ACC112 (cell line): ENCODE measurements around the gene ZER1.
A peak's percentile ranks its signal among the peaks of the same experiment; 100 is the strongest.
"Not testable (repeated sequence)": the region's sequence is repeated elsewhere in the genome, so short reads cannot be mapped to it uniquely, and the experiment has no call there.

Experiments used
- H2AFZ ChIP-seq: fragments of 200-600 bp; sonication (generic); one replicate; pipeline ENCODE4 v1.6.0; 2017; ENCODE audit warnings: antibody characterized with exemption, low read length; ENCODE audit not compliant: unreplicated experiment
- H3K27ac ChIP-seq: fragments of 200-600 bp; sonication (generic); 2 replicates; pipeline ENCODE4 v1.5.1; 2014; ENCODE audit warnings: low read depth, mild to moderate bottlenecking, antibody characterized with exemption, low read length, moderate library complexity
- H3K27me3 ChIP-seq: fragments of 200-600 bp; sonication (generic); 2 replicates; pipeline ENCODE4 v1.6.1; 2014; ENCODE audit warnings: mild to moderate bottlenecking, antibody characterized with exemption, low read length, moderate library complexity, mixed read lengths; ENCODE audit not compliant: insufficient read depth
- H3K36me3 ChIP-seq: fragments of 200-600 bp; sonication (generic); 2 replicates; pipeline ENCODE4 v1.6.1; 2016; ENCODE audit warnings: mild to moderate bottlenecking, antibody characterized with exemption, low read length, moderate library complexity, mixed read lengths; ENCODE audit not compliant: insufficient read depth
- H3K4me1 ChIP-seq: fragments of 200-600 bp; sonication (generic); one replicate; pipeline ENCODE4 v1.6.1; 2016; ENCODE audit warnings: low read length, mixed read lengths; ENCODE audit not compliant: insufficient read depth, unreplicated experiment, control insufficient read depth
- H3K4me3 ChIP-seq: fragments of 200-600 bp; sonication (generic); 2 replicates; pipeline ENCODE4 v1.5.1; 2014; ENCODE audit warnings: mild to moderate bottlenecking, low read depth, low read length
- H3K79me2 ChIP-seq: fragments of 200-600 bp; sonication (generic); one replicate; pipeline ENCODE4 v1.6.0; 2016; ENCODE audit warnings: low read length; ENCODE audit not compliant: control insufficient read depth, unreplicated experiment, insufficient read depth

The ZER1 gene

GRCh38 chr9:128808543-128808942, 36.8 kb upstream of the ZER1 start:
- H3K79me2 ChIP-seq: no peaks in the 10 kb centered on the region
- no peak overlapping the region for H2AFZ ChIP-seq
- no peaks in the 10 kb centered on the region for H3K4me1 ChIP-seq
- H3K36me3 ChIP-seq: peaks cover 4% of the 10 kb centered on the region; the same call in 1 of the 2 replicates
- no peak overlapping the region for H3K27ac ChIP-seq
- H3K4me3 ChIP-seq: no peak overlapping the region
- H3K27me3 ChIP-seq: no peaks in the 10 kb centered on the region

- Histone ChIP-seq H3K36me3 (peaks cover 4% of the 10 kb centered on the region; the same call in 1 of the 2 replicates), H3K4me3 (no peak overlapping the region), H3K27me3 (no peaks in the 10 kb centered on the region), H3K79me2 (no peaks in the 10 kb centered on the region), H2AFZ (no peak overlapping the region), H3K27ac (no peak overlapping the region), H3K4me1 (no peaks in the 10 kb centered on the region)
These were observed 36.1 kb upstream of the ZER1 start for GRCh38 chr9:128807827-128808226.

GRCh38 chr9:128805661-128806060, 33.9 kb upstream of the ZER1 start:
- Histone ChIP-seq H3K4me1 (no peaks in the 10 kb centered on the region), H3K79me2 (no peaks in the 10 kb centered on the region), H3K4me3 (no peak overlapping the region), H3K36me3 (peaks cover 7% of the 10 kb centered on the region; the same call in 1 of the 2 replicates), H3K27ac (no peak overlapping the region), H3K27me3 (no peaks in the 10 kb centered on the region), H2AFZ (no peak overlapping the region)

GRCh38 chr9:128802482-128802881, 30.8 kb upstream of the ZER1 start:
- no peaks in the 10 kb centered on the region for H3K4me1 ChIP-seq
- H2AFZ ChIP-seq: no peak overlapping the region
- H3K4me3 ChIP-seq: no peak overlapping the region
- H3K36me3 ChIP-seq: peaks cover 17% of the 10 kb centered on the region; the same call in 1 of the 2 replicates
- H3K27ac ChIP-seq: no peak overlapping the region
- no peaks in the 10 kb centered on the region for H3K79me2 ChIP-seq
- no peaks in the 10 kb centered on the region for H3K27me3 ChIP-seq

GRCh38 chr9:128800061-128800460, 28.3 kb upstream of the ZER1 start:
- Histone ChIP-seq H3K4me3 (no peak overlapping the region), H2AFZ (no peak overlapping the region), H3K36me3 (peaks cover 13% of the 10 kb centered on the region; the same call in 1 of the 2 replicates), H3K79me2 (no peaks in the 10 kb centered on the region), H3K4me1 (no peaks in the 10 kb centered on the region), H3K27me3 (no peaks in the 10 kb centered on the region), H3K27ac (no peak overlapping the region)

- H2AFZ ChIP-seq: no peak overlapping the region
- no peak overlapping the region for H3K27ac ChIP-seq
- H3K36me3 ChIP-seq: peaks cover 13% of the 10 kb centered on the region; the same call in 1 of the 2 replicates
- H3K79me2 ChIP-seq: no peaks in the 10 kb centered on the region
- H3K4me3 ChIP-seq: no peak overlapping the region
- H3K4me1 ChIP-seq: no peaks in the 10 kb centered on the region
- H3K27me3 ChIP-seq: no peaks in the 10 kb centered on the region
These were observed 27.2 kb upstream of the ZER1 start for GRCh38 chr9:128798896-128799295.

- H3K79me2 ChIP-seq, H2AFZ ChIP-seq, H3K4me1 ChIP-seq, H3K27me3 ChIP-seq, H3K27ac ChIP-seq, H3K4me3 ChIP-seq: not testable (repeated sequence)
- peaks cover 10% of the 10 kb centered on the region; the same call in 1 of the 2 replicates for H3K36me3 ChIP-seq
These were observed 23.2 kb upstream of the ZER1 start for GRCh38 chr9:128794961-128795360.

- no peaks in the 10 kb centered on the region for H3K27me3 ChIP-seq
- peaks cover 4% of the 10 kb centered on the region for H3K4me1 ChIP-seq
- H3K79me2 ChIP-seq: peaks cover 10% of the 10 kb centered on the region
- no peak overlapping the region for H3K4me3 ChIP-seq
- no peaks in the 10 kb centered on the region for H3K36me3 ChIP-seq
- no peak overlapping the region for H3K27ac ChIP-seq
- H2AFZ ChIP-seq: no peak overlapping the region
These were observed 21.4 kb upstream of the ZER1 start for GRCh38 chr9:128792978-128793686.

- Histone ChIP-seq H3K27ac (no peak overlapping the region), H3K4me3 (no peak overlapping the region), H3K27me3 (no peaks in the 10 kb centered on the region), H3K36me3 (no peaks in the 10 kb centered on the region), H3K4me1 (peaks cover 7% of the 10 kb centered on the region), H2AFZ (no peak overlapping the region), H3K79me2 (peaks cover 20% of the 10 kb centered on the region)
These were observed 20.4 kb upstream of the ZER1 start for GRCh38 chr9:128792134-128792533.

- Histone ChIP-seq H2AFZ (no peak overlapping the region), H3K36me3 (no peaks in the 10 kb centered on the region), H3K27me3 (no peaks in the 10 kb centered on the region), H3K27ac (no peak overlapping the region), H3K79me2 (peaks cover 20% of the 10 kb centered on the region), H3K4me1 (peaks cover 10% of the 10 kb centered on the region), H3K4me3 (no peak overlapping the region)
These were observed 18.8 kb upstream of the ZER1 start for GRCh38 chr9:128790536-128790935.

GRCh38 chr9:128788445-128788844, 16.7 kb upstream of the ZER1 start:
- Histone ChIP-seq H2AFZ (no peak overlapping the region), H3K27me3 (no peaks in the 10 kb centered on the region), H3K4me3 (peak overlapping the region; percentile 95), H3K79me2 (peaks cover 20% of the 10 kb centered on the region), H3K4me1 (peaks cover 10% of the 10 kb centered on the region), H3K36me3 (no peaks in the 10 kb centered on the region), H3K27ac (no peak overlapping the region)
